HG02678 (cell line): ENCODE measurements around the gene LIMS2.
A peak's percentile ranks its signal among the peaks of the same experiment; 100 is the strongest.

Experiments used
- ATAC-seq: cut with Tn5 transposase; IDR thresholded peaks from one replicate; pipeline ENCODE4 v1.9.1; 2021; ENCODE audit warnings: mild to moderate bottlenecking, moderate library complexity; ENCODE audit not compliant: unreplicated experiment

Gene LIMS2

GRCh38 chr2:127675331-127676261 is at the start of gene LIMS2:
Gene LIMS2 (minus strand): TSS chr2:127675530. CDS start chr2:127675024, 506 bp downstream.
- ATAC-seq: no peak

DNA sequence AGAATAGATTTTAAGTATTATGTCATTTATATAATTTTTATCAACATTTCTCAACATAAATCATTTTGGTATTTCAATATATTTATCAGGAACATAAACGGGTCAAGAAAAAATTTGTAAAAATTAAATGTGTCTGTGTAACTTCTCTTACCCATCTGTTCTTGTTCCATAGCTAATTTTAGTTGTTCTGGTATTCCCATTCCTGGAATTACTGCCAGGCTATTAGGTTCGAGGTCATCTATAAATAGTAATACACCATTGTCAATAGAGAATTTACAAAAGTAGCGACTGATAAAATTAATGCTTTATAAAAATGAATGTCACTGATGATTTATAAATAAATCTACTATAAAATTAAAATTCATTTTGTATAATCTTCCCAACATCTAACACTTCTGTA is 47.5 kb upstream of the LIMS2 start:
- ATAC-seq: no peak

GRCh38 chr2:127721978-127722355 is 46.6 kb upstream of the LIMS2 start:
- no peak for ATAC-seq

DNA sequence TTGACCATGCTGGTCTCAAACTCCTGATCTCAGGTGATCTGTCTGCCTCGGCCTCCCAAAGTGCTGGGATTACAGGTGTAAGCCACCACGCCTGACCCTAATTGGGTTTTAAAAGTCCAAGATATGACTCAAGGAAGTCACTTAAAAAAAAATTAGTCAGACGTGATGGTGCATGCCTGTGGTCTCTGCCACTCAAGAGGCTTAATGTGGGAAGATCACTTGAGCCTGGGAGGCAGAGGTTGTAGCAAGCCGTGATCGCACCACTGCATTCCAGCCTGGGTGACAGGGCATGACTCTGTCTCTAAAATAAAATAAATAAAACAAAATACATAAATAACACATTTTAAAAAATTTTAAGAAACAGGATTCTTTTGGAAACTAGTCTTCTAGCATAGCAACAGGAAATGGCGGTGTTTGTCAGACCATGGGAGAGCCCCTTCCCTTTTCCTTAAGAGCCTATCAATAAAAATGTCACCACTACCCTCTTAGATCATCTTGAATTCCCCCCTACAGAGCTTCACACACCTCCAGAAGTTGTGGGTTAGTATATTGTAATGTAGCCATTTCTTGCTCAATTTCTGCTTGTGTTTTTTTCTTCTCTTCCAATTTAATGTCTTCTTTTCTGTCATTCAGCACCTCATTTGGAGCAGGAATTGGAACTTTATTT is 46.1 kb upstream of the LIMS2 start:
- ATAC-seq: no peak

DNA sequence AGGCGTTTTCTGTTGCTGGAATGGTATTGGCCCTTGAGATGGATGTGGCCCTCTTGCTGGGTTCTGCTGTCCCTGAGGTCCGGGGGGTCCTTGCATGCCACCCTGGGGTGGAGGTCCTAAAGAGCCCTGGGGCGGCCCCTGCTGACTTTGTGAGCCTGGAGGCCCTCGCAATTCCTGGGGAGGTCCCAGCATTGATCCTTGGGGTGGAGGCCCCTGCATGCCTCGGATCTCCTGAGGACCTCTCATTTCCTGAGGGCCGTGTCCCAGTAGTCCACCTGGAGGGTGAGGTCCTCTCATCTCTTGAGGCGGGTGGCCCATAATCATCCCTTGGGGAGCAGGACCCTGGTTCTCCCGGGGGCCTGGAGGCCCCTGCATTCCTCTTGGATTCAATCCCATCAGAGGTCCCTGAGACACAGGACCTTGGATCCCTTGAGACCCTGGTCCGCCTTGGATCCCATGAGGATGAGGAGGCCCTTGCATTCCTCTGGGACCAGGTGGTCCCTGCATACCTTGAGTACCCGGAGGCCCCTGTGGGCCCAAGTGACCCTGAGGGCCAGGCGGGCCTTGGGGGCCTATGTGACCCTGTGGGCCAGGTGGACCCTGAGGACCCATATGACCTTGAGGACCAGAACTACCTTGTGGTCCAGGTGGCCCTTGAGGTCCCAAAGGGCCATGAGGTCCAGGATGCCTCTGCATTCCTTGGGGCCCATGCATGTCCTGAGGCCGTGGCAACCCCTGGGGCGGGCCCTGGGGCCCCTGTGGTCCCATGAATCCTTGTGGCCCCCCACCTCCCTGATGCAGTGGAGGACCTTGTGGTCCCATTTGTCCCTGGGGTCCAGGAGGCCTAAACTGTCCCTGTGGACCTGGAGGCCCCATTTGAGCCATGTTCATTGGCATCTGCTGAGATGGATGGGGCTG is 44.2 kb upstream of the LIMS2 start:
- no peak for ATAC-seq

DNA sequence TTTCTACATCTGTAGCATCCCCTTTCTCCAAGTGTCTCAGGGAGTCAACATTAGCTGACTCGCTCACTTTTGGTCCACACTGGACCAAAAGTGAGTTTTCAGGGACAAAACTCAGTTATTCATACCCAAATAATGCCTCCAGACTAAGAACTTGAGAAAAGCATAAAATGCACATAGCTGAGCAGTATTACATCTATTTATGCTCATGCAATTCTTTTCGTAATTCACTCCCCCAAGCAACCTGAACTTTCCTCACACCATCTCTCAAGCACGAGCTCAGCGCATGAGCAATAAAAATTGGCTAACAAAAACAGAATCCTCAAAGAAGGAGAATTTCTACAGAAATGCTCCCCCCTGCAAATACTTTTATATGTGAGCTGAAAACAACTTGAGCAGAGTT is 42.9 kb upstream of the LIMS2 start:
- no peak for ATAC-seq

DNA sequence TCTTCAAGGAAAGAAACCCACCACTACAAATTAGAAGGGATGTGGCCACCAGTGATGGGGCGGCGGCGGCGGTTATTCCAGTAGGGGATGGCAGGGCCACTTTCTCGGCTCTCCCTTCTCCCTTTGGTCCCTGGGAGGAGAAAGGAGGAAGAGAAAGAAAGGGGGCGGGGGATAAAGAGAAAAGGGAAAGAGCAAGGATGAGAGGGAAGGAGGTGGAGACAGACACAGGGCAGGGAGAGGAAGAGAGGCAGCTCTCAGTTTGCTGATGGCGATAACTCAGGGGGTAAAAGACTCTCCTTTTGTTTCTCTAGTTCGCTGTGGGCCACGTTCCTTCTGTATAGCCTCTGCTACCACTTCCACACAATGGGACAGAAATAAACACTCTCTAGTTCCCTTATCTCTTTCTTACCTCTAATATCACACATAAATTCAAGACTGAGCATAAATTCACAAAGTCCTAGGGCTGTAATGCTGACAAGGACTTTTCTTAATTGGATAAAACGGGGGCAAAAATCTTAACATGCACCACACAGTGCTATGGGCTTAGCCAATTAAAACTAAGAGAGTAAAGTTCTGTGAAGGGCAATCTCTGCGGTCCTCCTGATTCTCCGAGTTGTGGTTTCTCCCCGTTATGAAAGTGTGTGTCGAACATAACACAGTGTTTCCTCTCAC is 40.6 kb upstream of the LIMS2 start:
- no peak for ATAC-seq

DNA sequence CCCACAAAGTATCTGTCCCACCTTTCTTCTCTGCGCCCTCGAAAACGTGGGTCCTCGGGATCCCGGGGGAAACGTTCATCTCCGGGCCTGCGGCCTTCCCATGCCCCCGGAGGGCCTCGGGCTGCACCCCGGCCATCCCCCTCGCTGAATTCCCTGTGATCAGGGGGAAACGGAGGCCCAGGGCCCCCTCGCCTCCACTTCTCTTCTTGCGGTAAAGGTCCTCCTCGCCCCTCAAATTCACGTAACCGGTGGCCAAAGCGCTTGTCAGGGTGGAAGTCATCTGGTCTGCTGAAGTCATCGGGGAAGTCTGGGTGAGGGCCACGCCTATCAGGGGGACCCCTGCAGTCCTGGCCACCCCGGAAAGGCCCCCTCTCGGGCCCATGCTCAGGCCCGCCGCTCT is 38.2 kb upstream of the LIMS2 start:
- ATAC-seq: no peak

DNA sequence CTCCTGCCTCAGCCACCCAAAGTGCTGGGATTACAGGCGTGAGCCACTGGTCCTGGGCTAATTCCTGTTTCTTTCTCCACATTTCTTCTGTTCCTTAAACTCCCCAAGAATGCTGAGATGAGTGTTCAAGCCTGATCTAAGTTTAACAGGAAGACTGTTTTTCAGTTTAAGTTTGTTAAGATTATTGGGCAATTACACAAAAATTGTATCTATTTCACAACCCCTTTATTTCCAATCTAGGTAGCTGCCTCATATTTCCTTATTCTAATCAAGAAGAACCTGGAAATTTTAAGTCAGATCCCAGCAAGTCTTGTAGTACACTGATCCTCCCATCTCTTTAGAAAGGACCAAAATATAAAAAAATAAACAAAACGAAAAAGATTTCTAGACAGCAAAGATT is 37.7 kb upstream of the LIMS2 start:
- no peak for ATAC-seq

GRCh38 chr2:127709336-127709735 is 34.0 kb upstream of the LIMS2 start:
- no peak for ATAC-seq

- ATAC-seq: no peak
Measured at GRCh38 chr2:127707890-127708648, 32.7 kb upstream of the LIMS2 start.

DNA sequence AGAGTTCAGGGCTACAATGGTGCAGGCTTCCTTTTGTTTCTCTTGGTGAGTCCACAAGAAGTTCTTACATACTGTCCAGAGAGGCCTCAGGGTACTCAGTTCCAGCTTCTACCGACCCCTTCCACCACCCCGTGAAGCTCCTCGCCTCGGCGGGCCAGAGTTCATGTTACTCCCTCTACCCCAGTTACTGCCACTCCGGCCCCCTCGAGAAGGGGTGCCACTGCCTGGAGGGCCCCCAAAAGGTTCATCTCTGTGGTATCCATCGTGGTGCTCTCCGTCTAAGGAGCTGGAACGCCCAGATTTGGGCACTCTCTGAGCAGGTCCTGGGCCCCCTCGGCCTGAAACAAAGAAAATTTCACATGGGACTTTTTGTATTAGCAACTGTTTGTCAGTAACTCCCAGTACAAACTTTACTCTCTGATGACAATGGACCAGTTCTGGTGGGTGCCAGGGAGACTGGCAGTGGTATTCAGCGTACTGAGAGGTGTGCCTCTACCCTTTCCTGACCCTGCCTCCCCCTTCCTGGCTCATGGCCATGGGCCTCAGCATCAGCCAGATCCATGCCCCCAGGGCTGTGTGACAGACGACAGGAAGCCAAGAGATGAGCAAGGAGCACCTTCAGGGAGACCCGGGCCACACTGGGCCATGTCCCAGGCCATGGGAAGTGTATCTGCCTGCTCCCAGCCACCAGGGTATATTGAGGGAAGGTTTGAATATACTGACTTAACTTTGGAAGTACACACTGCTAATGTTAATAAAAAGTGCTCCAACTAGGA is 31.1 kb upstream of the LIMS2 start:
- ATAC-seq: no peak

GRCh38 chr2:127705391-127706065 is 30.2 kb upstream of the LIMS2 start:
- ATAC-seq: no peak

- ATAC-seq: no peak
Measured at GRCh38 chr2:127704641-127705390, 29.5 kb upstream of the LIMS2 start.

- no peak for ATAC-seq
Measured at GRCh38 chr2:127703282-127703681, 28.0 kb upstream of the LIMS2 start.

DNA sequence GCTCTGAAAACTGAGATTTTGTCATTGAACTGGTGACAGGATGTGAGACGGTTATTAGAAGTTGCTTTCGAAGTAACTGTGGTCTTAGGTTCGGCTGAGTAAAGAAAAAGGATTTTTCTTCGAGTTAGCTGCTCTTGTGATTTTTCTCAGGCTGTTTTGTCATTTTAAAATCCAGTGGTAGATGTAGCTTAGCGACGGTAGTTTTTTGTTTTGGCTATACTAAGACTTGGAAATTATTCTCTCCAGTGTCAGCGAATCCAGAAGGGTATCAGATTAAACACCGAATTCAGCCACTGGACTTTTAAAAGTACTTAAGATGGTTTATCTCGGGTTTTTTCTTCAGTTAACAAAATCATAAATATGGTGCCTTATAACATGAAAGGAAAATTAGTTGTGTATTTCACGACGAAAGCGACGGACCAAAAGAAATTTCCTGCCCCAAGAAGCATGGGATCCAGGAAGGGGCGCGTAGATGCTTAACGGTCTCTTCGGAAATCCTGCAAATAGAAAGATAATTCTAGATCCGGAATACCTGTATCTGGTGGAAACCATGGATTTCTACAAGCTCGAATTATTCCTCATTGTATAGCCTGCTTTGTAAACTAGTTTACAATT is 27.2 kb upstream of the LIMS2 start:
- ATAC-seq: no peak

GRCh38 chr2:127701651-127702394 is 26.5 kb upstream of the LIMS2 start:
- ATAC-seq: peak; percentile 54
